ENCODE results near the gene NHP2. TPM values are rescaled to one million over a fixed set of nuclear protein-coding genes. Genes with fewer than 3 reads are reported as not detected.
"Not testable (repeated sequence)": the region's sequence is repeated elsewhere in the genome, so short reads cannot be mapped to it uniquely, and the experiment has no call there.

NHP2 gene
- polyA plus RNA-seq (2013, experiment 1 of 2; ENCODE audit: insufficient read length): 152 TPM
- polyA plus RNA-seq (2013, experiment 2 of 2; ENCODE audit: insufficient read length): 158 TPM

DNA sequence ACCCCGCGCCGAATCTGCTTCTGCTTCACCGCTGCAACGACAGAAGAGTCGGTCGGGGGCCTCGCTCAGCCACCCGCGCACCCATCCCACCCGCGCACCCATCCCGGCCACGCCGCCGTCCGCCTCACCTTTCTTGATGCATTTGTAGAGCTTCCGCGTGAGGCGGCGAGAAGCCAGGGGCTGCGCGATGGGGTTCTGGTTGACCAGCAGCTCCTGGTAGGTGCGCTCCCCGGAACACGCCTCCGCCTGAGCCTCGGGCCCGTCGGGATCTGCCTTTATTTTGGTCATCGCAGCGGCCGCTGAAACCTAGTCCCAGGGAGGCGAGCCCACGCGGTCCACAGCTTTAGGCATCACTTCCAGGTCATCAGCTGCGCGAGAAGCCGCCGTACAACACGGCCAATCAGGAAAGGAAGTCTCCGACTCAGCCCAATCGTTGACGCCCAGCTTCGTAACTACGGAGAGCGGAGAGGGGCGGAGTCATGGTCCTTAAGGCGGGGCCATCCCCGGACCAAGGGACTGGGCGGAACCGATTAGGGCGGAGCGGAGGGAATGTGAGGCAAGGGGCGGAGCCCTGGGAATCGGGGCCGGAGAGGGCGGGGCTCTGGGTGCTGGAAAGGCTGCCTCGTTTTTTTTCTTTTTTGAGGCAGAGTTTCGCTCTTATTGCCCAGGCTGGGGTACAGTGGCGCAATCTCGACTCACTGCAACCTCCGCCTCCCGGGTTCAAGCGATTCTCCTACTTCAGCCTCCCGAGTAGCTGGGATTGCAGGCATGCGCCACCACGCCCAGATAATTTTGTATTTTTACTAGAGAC, at the start of gene NHP2:
TSS of gene NHP2 (minus strand) at position 356 of the 811 bp plus-strand sequence. CDS start at position 288, 68 bp downstream.
- peak; percentile 98 for DNase-seq

DNA sequence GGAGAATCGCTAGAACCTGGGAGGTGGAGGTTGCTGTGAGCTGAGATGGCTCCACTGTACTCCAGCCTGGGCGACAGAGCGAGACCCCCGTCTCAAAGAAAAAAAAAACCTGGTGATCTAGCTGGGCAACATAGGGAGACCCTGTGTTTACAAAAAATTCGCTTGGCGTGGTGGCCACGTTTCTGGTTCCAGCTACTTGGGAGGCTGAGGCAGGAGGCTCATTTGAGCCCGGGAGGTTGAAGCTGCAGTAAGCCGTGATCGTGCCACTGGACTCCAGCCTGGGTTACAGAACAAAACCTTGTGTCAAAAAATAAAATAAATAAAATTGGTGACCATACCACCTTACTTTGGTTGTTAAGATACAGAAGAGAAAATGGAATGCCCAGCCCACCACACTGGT, 48.9 kb upstream of the NHP2 start:
- DNase-seq: no peak

DNA sequence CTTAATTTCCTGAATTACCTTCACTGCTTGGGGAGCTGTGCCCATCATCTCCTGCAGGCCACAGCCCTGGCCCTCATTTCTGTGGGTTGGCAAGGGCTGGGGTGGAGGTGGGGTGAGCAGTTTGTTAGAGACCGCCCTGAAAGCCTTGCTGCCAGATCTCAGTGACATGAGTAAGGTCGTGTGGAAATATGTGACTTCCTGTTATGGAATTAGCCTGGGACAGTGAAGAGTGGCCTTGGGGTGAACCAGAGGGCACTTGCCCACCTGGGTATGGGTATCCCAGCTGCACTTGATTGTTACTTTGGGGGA, 48.2 kb upstream of the NHP2 start:
- DNase-seq: no peak

- DNase-seq: peak; percentile 30
Observed at GRCh38 chr5:178201221-178201926, 47.7 kb upstream of the NHP2 start.

- no peak for DNase-seq
Observed at GRCh38 chr5:178199581-178200434, 46.1 kb upstream of the NHP2 start.

- DNase-seq: no peak
Observed at GRCh38 chr5:178198706-178199105, 45.0 kb upstream of the NHP2 start.

DNA sequence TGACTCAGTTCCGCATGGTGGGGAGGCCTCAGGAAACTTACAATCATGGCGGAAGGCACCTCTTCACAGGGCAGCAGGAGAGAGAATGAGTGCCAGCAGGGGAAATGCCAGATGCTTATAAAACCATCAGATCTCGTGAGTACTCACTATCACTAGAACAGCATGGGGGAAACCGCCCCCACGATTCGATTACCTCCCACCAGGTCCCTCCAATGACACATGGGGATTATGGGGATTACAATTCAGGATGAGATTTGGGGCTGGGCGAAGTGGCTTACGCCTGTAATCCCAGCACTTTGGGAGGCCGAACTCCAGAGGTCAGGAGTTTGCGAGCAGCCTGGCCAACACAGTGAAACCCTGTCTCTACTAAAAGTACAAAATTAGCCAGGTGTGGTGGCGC, 44.5 kb upstream of the NHP2 start:
- DNase-seq: not testable (repeated sequence)

DNA sequence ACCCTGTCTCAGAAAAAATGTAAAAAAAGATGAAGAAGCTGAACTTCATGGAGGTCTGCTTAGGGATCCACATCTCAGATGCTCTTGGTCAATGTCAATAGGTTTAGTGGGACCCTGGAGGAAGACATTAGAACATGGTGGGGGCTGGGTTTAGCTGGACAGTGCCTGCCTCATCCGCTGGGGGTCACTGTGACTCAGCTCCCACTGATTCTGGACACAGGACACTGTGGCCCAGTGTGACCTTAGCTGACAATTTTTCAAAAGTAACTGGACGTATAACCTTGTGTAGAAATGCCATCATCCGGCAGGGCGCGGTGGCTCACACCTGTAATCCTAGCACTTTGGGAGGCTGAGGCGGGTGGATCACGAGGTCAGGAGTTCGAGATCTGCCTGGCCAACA, 43.3 kb upstream of the NHP2 start:
- DNase-seq: no peak

- no peak for DNase-seq
Observed at GRCh38 chr5:178196281-178196812, 42.7 kb upstream of the NHP2 start.

DNA sequence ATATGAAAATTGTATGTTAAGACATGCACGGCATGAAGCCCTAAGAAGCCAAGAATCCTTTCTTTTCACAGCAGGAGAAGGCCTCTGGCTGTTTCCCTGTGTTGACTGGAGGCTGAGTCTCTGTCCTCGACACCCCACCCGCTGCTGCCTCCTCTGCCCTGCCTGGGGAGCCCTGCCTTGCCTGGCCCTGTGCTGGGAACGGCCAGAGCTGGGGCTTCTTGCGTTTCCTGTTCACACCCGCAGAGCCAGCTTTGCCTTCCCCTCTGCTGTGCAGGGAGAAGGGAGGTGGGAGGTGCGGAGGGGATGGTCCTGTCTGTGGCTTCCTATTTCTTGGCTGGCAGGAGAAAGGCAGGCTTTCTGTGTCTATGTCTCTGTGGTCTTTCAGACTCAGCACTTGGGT, 40.3 kb upstream of the NHP2 start:
- DNase-seq: no peak

GRCh38 chr5:178193251-178193809, 39.6 kb upstream of the NHP2 start:
- DNase-seq: no peak

DNA sequence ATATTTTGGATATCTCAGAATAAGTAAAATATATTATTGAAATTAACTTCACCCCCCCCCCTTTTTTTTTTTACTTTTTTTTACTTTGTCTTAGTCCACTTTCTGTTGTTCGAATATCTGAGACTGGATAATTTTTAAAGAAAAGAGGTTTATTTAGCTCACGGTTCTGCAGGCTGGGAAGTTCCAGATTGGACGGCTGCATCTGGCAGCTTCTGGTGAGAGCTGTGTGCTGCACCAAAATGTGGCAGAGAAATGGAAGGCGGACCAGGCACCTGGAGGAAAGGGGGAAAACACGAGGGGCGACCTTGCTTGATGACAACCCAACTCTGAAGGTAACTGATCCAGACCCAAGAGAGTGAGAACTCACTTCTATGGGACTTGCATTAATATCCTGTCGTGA, 39.1 kb upstream of the NHP2 start:
- no peak for DNase-seq

DNA sequence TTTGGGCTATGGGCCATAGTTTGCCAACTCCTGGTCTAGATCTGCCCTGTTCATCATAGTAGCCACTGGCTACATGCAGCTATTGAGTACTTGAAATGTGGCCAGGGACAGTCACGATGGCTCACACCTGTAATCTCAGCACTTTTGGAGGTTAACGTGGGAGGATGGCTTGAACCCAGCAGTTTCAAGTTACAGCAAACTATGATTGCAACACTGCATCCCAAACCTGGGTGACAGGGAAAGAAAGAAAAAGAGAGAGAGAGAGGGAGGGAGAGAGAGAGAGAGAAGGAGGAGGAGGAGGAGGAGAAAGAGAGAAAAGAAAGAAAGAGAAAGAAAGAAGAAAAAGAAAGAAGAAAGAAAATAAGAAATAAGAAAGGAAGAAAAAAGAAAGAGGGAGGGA, 38.6 kb upstream of the NHP2 start:
- DNase-seq: no peak

GRCh38 chr5:178191661-178192060, 38.0 kb upstream of the NHP2 start:
- no peak for DNase-seq

GRCh38 chr5:178189433-178189832, 35.7 kb upstream of the NHP2 start:
- no peak for DNase-seq

DNA sequence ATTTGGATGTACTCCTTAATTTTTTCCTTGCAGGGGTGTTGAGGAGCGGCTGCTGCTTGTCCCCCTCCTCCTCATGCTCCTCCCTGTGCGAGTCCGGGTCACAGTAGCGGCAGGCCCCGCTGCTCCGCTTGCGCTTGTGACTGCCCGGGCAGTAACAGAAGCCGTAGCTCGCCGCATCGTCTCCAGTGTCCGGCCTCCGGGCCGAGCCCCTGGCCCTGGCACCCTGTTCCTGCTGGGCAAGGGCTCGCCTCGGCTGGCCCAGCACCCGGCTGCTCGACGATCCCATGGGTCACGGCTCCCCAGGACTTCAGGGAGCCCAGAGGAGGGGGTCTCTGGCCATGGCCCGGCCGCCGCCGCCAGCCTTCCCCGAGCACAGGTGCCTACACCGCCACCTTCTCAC, 33.3 kb upstream of the NHP2 start, which contains the start of gene GMCL2:
TSS of gene GMCL2 (minus strand) at position 358 of the 400 bp plus-strand sequence. CDS start at position 286, 72 bp downstream.
- no peak for DNase-seq

DNA sequence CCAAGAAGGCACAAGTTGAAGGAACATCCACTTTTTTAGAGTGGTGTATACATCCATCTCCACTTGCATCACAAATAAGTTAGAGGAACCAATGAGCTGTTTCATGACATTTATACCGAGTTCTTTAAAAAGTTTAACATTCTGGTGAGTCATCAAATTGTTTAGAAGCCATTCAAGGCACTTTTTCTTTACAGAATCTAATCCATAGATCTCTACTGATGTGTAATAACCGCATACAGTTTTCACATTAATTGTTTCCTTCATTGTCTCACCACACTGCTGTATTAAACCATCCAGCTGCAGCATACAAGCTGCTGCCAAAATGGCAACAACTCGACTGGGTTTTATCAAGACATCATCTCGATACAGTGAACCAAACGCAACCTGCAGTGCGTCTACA, 32.7 kb upstream of the NHP2 start:
- DNase-seq: peak; percentile 73

DNA sequence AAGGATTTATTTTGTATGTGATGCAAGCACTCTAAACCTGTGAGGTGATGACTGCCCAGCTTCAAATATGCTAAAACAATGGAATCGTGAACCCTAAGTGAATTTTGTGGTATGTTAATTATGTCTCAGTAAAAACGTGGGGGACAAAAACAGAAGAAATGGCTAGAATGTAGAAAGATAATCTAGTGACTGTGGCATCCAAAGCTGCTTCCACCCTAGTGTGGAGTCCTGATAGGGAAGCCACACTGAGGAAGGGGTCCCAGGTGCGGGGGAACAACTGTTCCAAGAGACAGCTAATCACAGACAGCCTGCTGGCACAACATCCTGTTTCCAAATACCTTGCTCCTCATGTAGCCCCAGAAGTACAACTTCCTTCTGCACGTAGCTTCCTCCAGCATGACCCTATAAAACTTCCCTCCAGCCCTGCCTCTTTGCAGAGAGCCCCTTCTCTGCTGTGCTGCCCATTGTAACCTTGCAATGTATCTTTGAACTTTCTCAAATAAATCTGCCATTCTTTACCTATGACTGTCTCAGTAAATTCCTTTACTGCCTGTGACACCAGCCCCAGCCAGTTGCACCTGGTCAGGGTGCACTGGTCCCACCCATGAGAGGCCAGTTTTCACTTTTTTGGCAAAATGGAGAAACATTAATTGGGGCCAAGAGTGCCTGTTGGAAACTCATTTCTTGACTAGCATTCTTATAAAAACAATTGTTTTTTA, 28.6 kb upstream of the NHP2 start:
- DNase-seq: no peak

- DNase-seq: no peak
Observed at GRCh38 chr5:178180141-178180863, 26.6 kb upstream of the NHP2 start.

GRCh38 chr5:178177569-178177968, 23.9 kb upstream of the NHP2 start:
- no peak for DNase-seq

DNA sequence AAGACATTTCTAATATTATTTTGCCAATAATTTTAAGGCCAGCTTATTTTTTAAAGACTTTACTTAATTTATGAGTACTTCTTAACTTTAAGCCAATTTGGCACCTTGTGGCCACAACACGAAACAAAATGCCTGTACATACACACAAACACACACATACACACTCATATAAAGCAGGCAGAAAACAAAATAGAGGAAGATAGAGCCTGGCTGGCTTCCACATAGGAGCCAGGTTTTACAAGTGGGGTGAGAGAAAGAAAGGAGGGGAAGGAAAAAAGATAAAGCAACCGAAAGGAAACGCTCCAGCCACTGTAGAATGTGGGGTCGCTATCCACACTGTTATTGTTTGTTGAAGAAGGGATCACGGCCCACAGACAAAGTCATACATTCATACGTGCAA, 23.1 kb upstream of the NHP2 start:
- DNase-seq: no peak
